ENCODE measurements around the gene LIG1. TPM values are rescaled to one million over a fixed set of nuclear protein-coding genes. Genes with fewer than 3 reads are reported as not detected.
A peak's percentile ranks its signal among the peaks of the same experiment; 100 is the strongest.

The LIG1 gene
- total RNA-seq, 2 donors from 2014 or later, result 3.1 to 4.2 TPM

GRCh38 chr19:48127561-48127960 lies 42.6 kb downstream of the LIG1 start:
- no peak for TF ChIP-seq CTCF (IDR thresholded peaks at IDR 0.05)
- no peaks in the 10 kb centered on the region for H3K27me3 ChIP-seq
- no peak for DNase-seq (ENCODE audit: low spot score)
- H3K4me3 ChIP-seq, result no peak overlapping the region
- no peaks in the 10 kb centered on the region for H3K36me3 ChIP-seq
- H3K4me1 ChIP-seq, result no peaks in the 10 kb centered on the region
- no peaks in the 10 kb centered on the region for H3K9me3 ChIP-seq
- no peak overlapping the region for H3K27ac ChIP-seq

- Histone ChIP-seq H3K36me3 (no peaks in the 10 kb centered on the region), H3K4me3 (no peak overlapping the region), H3K27ac (no peak overlapping the region), H3K27me3 (no peaks in the 10 kb centered on the region), H3K9me3 (no peaks in the 10 kb centered on the region), H3K4me1 (peaks cover 0 to 7% of the 10 kb centered on the region in 2 donors)
- TF ChIP-seq CTCF (IDR thresholded peaks at IDR 0.05), result no peak
- no peak for DNase-seq (ENCODE audit: low spot score)
Observed at GRCh38 chr19:48123907-48124651, 46.1 kb downstream of the LIG1 start.

GRCh38 chr19:48122421-48122820 lies 47.7 kb downstream of the LIG1 start:
- Histone ChIP-seq H3K4me3 (no peak overlapping the region), H3K27ac (peak overlapping the region in 1 of 2 donors; percentile 7), H3K27me3 (no peaks in the 10 kb centered on the region), H3K4me1 (peaks cover 0 to 7% of the 10 kb centered on the region in 2 donors), H3K36me3 (no peaks in the 10 kb centered on the region), H3K9me3 (no peaks in the 10 kb centered on the region)
- DNase-seq (ENCODE audit: low spot score), result no peak
- no peak for TF ChIP-seq CTCF (IDR thresholded peaks at IDR 0.05)

- no peaks in the 10 kb centered on the region for H3K9me3 ChIP-seq
- peaks cover 0 to 7% of the 10 kb centered on the region in 2 donors for H3K4me1 ChIP-seq
- no peak for TF ChIP-seq CTCF (IDR thresholded peaks at IDR 0.05)
- no peaks in the 10 kb centered on the region for H3K27me3 ChIP-seq
- peak overlapping the region in 1 of 2 donors; percentile 7 for H3K27ac ChIP-seq
- no peak overlapping the region for H3K4me3 ChIP-seq
- no peak for DNase-seq (ENCODE audit: low spot score)
- H3K36me3 ChIP-seq, result no peaks in the 10 kb centered on the region
Observed at GRCh38 chr19:48121909-48122371, 48.2 kb downstream of the LIG1 start.

- no peaks in the 10 kb centered on the region for H3K9me3 ChIP-seq
- H3K4me3 ChIP-seq, result no peak overlapping the region
- no peak for TF ChIP-seq CTCF (IDR thresholded peaks at IDR 0.05)
- DNase-seq (ENCODE audit: low spot score), result no peak
- peaks cover 0 to 7% of the 10 kb centered on the region in 2 donors for H3K4me1 ChIP-seq
- H3K27ac ChIP-seq, result no peak overlapping the region
- no peaks in the 10 kb centered on the region for H3K36me3 ChIP-seq
- no peaks in the 10 kb centered on the region for H3K27me3 ChIP-seq
Observed at GRCh38 chr19:48121066-48121465, 49.1 kb downstream of the LIG1 start.

GRCh38 chr19:48120505-48120904 lies 49.6 kb downstream of the LIG1 start:
- Histone ChIP-seq H3K27me3 (no peaks in the 10 kb centered on the region), H3K9me3 (no peaks in the 10 kb centered on the region), H3K4me3 (no peak overlapping the region), H3K36me3 (no peaks in the 10 kb centered on the region), H3K4me1 (peaks cover 0 to 7% of the 10 kb centered on the region in 2 donors), H3K27ac (no peak overlapping the region)
- no peak for TF ChIP-seq CTCF (IDR thresholded peaks at IDR 0.05)
- DNase-seq (ENCODE audit: low spot score), result no peak
